ENCODE results near the gene PRAMEF8.
"Not testable (repeated sequence)": the region's sequence is repeated elsewhere in the genome, so short reads cannot be mapped to it uniquely, and the experiment has no call there.

Gene PRAMEF8

GRCh38 chr1:13285037-13285436 lies at the start of gene PRAMEF8:
Gene PRAMEF8 (minus strand): TSS chr1:13285137. CDS start chr1:13284091, 1,046 bp downstream.
- DNase-seq: not testable (repeated sequence)

GRCh38 chr1:13315281-13315680 lies 30.3 kb upstream of the PRAMEF8 start, which contains the start of gene PRAMEF15:
Gene PRAMEF15 (plus strand): TSS chr1:13315581. CDS start chr1:13318408, 2,827 bp downstream.
- not testable (repeated sequence) for DNase-seq

GRCh38 chr1:13303239-13303638 lies 18.3 kb upstream of the PRAMEF8 start, which contains the start of gene PRAMEF33:
Gene PRAMEF33 (plus strand): TSS chr1:13303539. CDS start chr1:13305955, 2,416 bp downstream.
- not testable (repeated sequence) for DNase-seq

GRCh38 chr1:13302197-13302596 lies 17.3 kb upstream of the PRAMEF8 start:
- not testable (repeated sequence) for DNase-seq

GRCh38 chr1:13298699-13299098 lies 13.8 kb upstream of the PRAMEF8 start:
- not testable (repeated sequence) for DNase-seq

GRCh38 chr1:13297216-13297931 lies 12.4 kb upstream of the PRAMEF8 start:
- not testable (repeated sequence) for DNase-seq

GRCh38 chr1:13289030-13289429 lies 4.1 kb upstream of the PRAMEF8 start:
- DNase-seq: not testable (repeated sequence)

- not testable (repeated sequence) for DNase-seq
These were observed 5.3 kb downstream of the PRAMEF8 start for GRCh38 chr1:13279617-13280016.

- not testable (repeated sequence) for DNase-seq
These were observed 7.9 kb downstream of the PRAMEF8 start for GRCh38 chr1:13277016-13277415.

- not testable (repeated sequence) for DNase-seq
These were observed 19.8 kb downstream of the PRAMEF8 start for GRCh38 chr1:13265124-13265523.

- DNase-seq: not testable (repeated sequence)
These were observed 31.0 kb downstream of the PRAMEF8 start, which contains the start of gene PRAMEF5 for GRCh38 chr1:13253898-13254297. Gene PRAMEF5 (plus strand): TSS chr1:13254198. CDS start chr1:13259269, 5,071 bp downstream.

- DNase-seq: not testable (repeated sequence)
These were observed 37.8 kb downstream of the PRAMEF8 start for GRCh38 chr1:13247122-13247521.

- not testable (repeated sequence) for DNase-seq
These were observed 38.4 kb downstream of the PRAMEF8 start for GRCh38 chr1:13246554-13246871.

- not testable (repeated sequence) for DNase-seq
These were observed 38.9 kb downstream of the PRAMEF8 start for GRCh38 chr1:13245841-13246553.

GRCh38 chr1:13243536-13244263 lies 41.2 kb downstream of the PRAMEF8 start:
- not testable (repeated sequence) for DNase-seq

GRCh38 chr1:13239633-13240032 lies 45.3 kb downstream of the PRAMEF8 start:
- not testable (repeated sequence) for DNase-seq

GRCh38 chr1:13237572-13237971 lies 47.4 kb downstream of the PRAMEF8 start:
- DNase-seq: not testable (repeated sequence)

GRCh38 chr1:13234057-13234456 lies 50.9 kb downstream of the PRAMEF8 start:
- not testable (repeated sequence) for DNase-seq

- not testable (repeated sequence) for DNase-seq
These were observed 52.9 kb downstream of the PRAMEF8 start for GRCh38 chr1:13232056-13232455.
